ENCODE results near the gene C21orf58.
A peak's percentile ranks its signal among the peaks of the same experiment; 100 is the strongest.

C21orf58 gene

GRCh38 chr21:46256501-46256994, 67.1 kb downstream of the C21orf58 start:
- TF ChIP-seq CTCF (IDR thresholded peaks at IDR 0.05; ENCODE audit: insufficient read depth, low read length, poor library complexity, severe bottlenecking): no peak
- no peak overlapping the region for H3K4me3 ChIP-seq (replicated peaks; ENCODE audit: low read depth, low read length)
- H3K27me3 ChIP-seq (replicated peaks; ENCODE audit: control insufficient read depth, insufficient read depth, low read length): no peaks in the 10 kb centered on the region
- no peak for DNase-seq (ENCODE audit: extremely low read depth, insufficient read length)
- H3K36me3 ChIP-seq (ENCODE audit: control insufficient read depth, insufficient read depth, low read length): peaks cover 41% of the 10 kb centered on the region

DNA sequence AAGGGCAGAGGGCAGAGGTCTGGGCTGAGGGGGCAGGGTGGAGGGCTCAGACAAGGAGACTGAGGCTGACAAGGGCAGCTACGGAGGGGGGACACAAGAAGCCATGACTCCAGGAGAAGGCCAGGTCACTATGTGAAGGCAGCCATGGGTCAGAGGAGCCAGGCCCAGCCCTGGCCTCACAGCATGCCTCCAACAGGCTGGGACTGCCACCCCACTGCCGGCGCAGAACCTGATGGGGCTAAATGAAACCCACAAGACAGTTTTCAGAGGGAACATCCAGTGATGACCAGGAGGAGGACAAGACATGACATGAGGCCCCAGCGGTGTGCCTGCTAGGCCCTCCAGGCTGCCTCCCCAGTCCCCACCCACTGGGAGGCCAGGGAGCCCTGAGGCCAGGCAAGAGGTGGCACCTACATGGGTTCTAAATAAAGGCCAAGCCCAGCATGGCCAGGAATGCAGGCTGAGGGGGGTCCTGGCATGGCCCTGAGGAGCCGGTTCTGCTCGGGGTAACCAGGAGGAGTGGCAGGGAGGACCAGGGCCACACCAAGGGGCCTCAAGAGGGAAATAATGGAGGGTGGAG, 67.8 kb downstream of the C21orf58 start:
- no peak for TF ChIP-seq CTCF (IDR thresholded peaks at IDR 0.05; ENCODE audit: insufficient read depth, low read length, poor library complexity, severe bottlenecking)
- DNase-seq (ENCODE audit: extremely low read depth, insufficient read length): no peak
- Histone ChIP-seq H3K4me3 (replicated peaks; ENCODE audit: low read depth, low read length) (no peak overlapping the region), H3K36me3 (ENCODE audit: control insufficient read depth, insufficient read depth, low read length) (peaks cover 38% of the 10 kb centered on the region), H3K27me3 (replicated peaks; ENCODE audit: control insufficient read depth, insufficient read depth, low read length) (no peaks in the 10 kb centered on the region)

DNA sequence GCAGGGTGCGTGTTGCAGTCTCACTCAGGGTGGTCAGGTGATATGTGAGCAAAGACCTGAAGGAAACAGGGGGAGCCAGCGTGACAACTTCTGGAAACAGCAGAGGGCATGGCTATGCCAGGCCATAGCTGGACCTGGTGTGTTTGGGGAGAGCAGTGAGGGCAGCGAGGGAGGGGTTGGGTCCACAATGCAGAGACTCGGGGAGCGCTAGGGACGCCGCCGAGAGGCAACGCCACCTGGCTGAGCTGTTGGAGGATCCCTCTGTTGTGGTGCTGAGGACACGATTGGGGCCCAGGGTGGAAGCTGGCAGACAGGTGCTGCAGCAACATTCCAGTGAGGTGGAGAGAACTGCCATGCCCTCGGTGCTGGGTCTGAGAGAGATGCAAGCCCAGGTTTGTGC, 68.5 kb downstream of the C21orf58 start:
- no peaks in the 10 kb centered on the region for H3K27me3 ChIP-seq (replicated peaks; ENCODE audit: control insufficient read depth, insufficient read depth, low read length)
- no peak overlapping the region for H3K4me3 ChIP-seq (replicated peaks; ENCODE audit: low read depth, low read length)
- TF ChIP-seq CTCF (IDR thresholded peaks at IDR 0.05; ENCODE audit: insufficient read depth, low read length, poor library complexity, severe bottlenecking): no peak
- peaks cover 39% of the 10 kb centered on the region for H3K36me3 ChIP-seq (ENCODE audit: control insufficient read depth, insufficient read depth, low read length)
- no peak for DNase-seq (ENCODE audit: extremely low read depth, insufficient read length)

GRCh38 chr21:46254208-46254975, 69.3 kb downstream of the C21orf58 start:
- peak; percentile 45 for DNase-seq (ENCODE audit: extremely low read depth, insufficient read length)
- peaks cover 45% of the 10 kb centered on the region for H3K36me3 ChIP-seq (ENCODE audit: control insufficient read depth, insufficient read depth, low read length)
- H3K4me3 ChIP-seq (replicated peaks; ENCODE audit: low read depth, low read length): no peak overlapping the region
- no peaks in the 10 kb centered on the region for H3K27me3 ChIP-seq (replicated peaks; ENCODE audit: control insufficient read depth, insufficient read depth, low read length)
- no peak for TF ChIP-seq CTCF (IDR thresholded peaks at IDR 0.05; ENCODE audit: insufficient read depth, low read length, poor library complexity, severe bottlenecking)

DNA sequence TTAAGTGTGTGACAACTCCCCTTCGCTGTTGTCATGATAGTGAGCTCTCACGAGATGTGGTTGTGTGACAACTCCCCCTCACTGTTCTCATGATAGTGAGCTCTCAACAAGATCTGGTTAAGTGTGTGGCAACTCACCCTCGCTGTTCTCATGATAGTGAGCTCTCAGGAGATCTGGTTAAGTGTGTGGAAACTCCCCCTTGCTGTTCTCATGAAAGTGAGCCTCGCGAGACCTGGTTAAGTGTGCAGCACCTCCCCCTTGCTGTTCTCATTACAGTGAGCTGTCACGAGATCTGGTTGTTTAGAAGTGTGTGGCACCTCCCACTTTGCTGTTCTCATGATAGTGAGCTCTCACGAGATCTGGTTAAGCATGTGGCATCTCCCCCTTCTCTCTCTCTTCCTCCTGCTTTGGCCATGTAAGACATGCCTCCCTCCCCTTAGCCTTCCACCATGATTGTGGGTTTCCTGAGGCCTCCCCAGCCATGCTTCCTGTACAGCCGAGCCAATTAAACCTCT, 70.0 kb downstream of the C21orf58 start:
- Histone ChIP-seq H3K4me3 (replicated peaks; ENCODE audit: low read depth, low read length) (no peak overlapping the region), H3K27me3 (replicated peaks; ENCODE audit: control insufficient read depth, insufficient read depth, low read length) (no peaks in the 10 kb centered on the region), H3K36me3 (ENCODE audit: control insufficient read depth, insufficient read depth, low read length) (peaks cover 45% of the 10 kb centered on the region)
- peak; percentile 69 for DNase-seq (ENCODE audit: extremely low read depth, insufficient read length)
- TF ChIP-seq CTCF (IDR thresholded peaks at IDR 0.05; ENCODE audit: insufficient read depth, low read length, poor library complexity, severe bottlenecking): no peak

Data from GM06990 (cell line).